ENCODE measurements around the gene PARP6.

PARP6 gene

GRCh38 chr15:72230197-72231065 is 41.9 kb downstream of the PARP6 start:
- peak; percentile 85 for DNase-seq

GRCh38 chr15:72229947-72230196 is 42.5 kb downstream of the PARP6 start:
- DNase-seq: no peak

GRCh38 chr15:72229076-72229946 is 43.0 kb downstream of the PARP6 start:
- DNase-seq: no peak

GRCh38 chr15:72227720-72228119 is 44.6 kb downstream of the PARP6 start:
- no peak for DNase-seq

GRCh38 chr15:72227192-72227586 is 45.2 kb downstream of the PARP6 start:
- DNase-seq: no peak

- DNase-seq: no peak
Measured at GRCh38 chr15:72223278-72223677, 49.1 kb downstream of the PARP6 start.

GRCh38 chr15:72222393-72222792 is 50.0 kb downstream of the PARP6 start:
- no peak for DNase-seq

GRCh38 chr15:72220687-72221086 is 51.7 kb downstream of the PARP6 start:
- DNase-seq: no peak

- no peak for DNase-seq
Measured at GRCh38 chr15:72217216-72217615, 55.1 kb downstream of the PARP6 start.

- no peak for DNase-seq
Measured at GRCh38 chr15:72216079-72216478, 56.3 kb downstream of the PARP6 start.

GRCh38 chr15:72207558-72208085 is 64.7 kb downstream of the PARP6 start:
- DNase-seq: no peak

GRCh38 chr15:72206677-72207000 is 65.7 kb downstream of the PARP6 start:
- DNase-seq: no peak

GRCh38 chr15:72205896-72206676 is 66.3 kb downstream of the PARP6 start:
- no peak for DNase-seq

GRCh38 chr15:72205273-72205672 is 67.1 kb downstream of the PARP6 start:
- no peak for DNase-seq

GRCh38 chr15:72203507-72203837 is 68.9 kb downstream of the PARP6 start:
- DNase-seq: peak; percentile 79

GRCh38 chr15:72202801-72203506 is 69.4 kb downstream of the PARP6 start:
- DNase-seq: no peak

- DNase-seq: no peak
Measured at GRCh38 chr15:72202302-72202701, 70.1 kb downstream of the PARP6 start.

- no peak for DNase-seq
Measured at GRCh38 chr15:72201391-72201921, 70.9 kb downstream of the PARP6 start.

GRCh38 chr15:72200395-72201237 is 71.7 kb downstream of the PARP6 start:
- DNase-seq: no peak

GRCh38 chr15:72199721-72200212 is 72.6 kb downstream of the PARP6 start:
- peak; percentile 43 for DNase-seq

- no peak for DNase-seq
Measured at GRCh38 chr15:72199205-72199515, 73.2 kb downstream of the PARP6 start.

Data from NCI-H1092 treated with DMSO at 0.1 percent for 48 hours (cell line).